Stomach (tissue), 9 donors: ENCODE measurements around the gene GPR63. TPM values are rescaled to one million over a fixed set of nuclear protein-coding genes. Genes with fewer than 3 reads are reported as not detected.

Experiments
- DNase-seq, 2 donors: peaks; one replicate each; pipeline versions ENCODE4 v3.0.0 to v3.0.0-alpha.2; 2013 to 2019
- H3K27ac ChIP-seq, 5 donors: fragments of 200-600 bp in 4 of 5; sonication (generic) in 4 of 5; one replicate each; pipeline ENCODE4 v1.5.1; 2013 to 2019; ENCODE audit warnings: mild to moderate bottlenecking in 1 of 5, moderate library complexity in 1 of 5
- H3K27me3 ChIP-seq, 3 donors: fragments of 200-600 bp; sonication (generic); one replicate each; pipeline ENCODE4 v1.5.1; 2017 to 2019; ENCODE audit warnings: mixed run types in 1 of 3
- H3K36me3 ChIP-seq, 4 donors: fragments of 200-600 bp; sonication (generic); 1 replicate in 3 of 4; 2 replicates in 1 of 4; pipeline ENCODE4 v1.5.1; 2016 to 2019
- H3K4me1 ChIP-seq, 4 donors: fragments of 200-600 bp; sonication (generic); one replicate each; pipeline ENCODE4 v1.5.1; 2016 to 2019
- H3K4me3 ChIP-seq, 4 donors: fragments of 200-600 bp; sonication (generic) in 3 of 4; one replicate each; pipeline ENCODE4 v1.5.1; 2016 to 2019; ENCODE audit warnings: mild to moderate bottlenecking in 1 of 4
- H3K9me3 ChIP-seq, 4 donors: fragments of 200-600 bp; sonication (generic); one replicate each; pipeline ENCODE4 v1.5.1; 2016 to 2019
- EP300 ChIP-seq: sonication (generic); formaldehyde crosslinking; IDR thresholded peaks from one replicate; pipeline ENCODE4 v1.6.1; 2017; ENCODE audit warnings: antibody characterized with exemption
- POLR2A ChIP-seq, 4 donors: fragments of 450-650 bp; IDR thresholded peaks; one replicate each; pipeline ENCODE4 v1.6.1; 2016; ENCODE audit warnings: antibody characterized with exemption in 4 of 4, control low read depth in 2 of 4, mild to moderate bottlenecking in 1 of 4, moderate library complexity in 1 of 4
- POLR2AphosphoS5 ChIP-seq, 3 donors: sonication (generic); formaldehyde crosslinking; IDR thresholded peaks; one replicate each; pipeline ENCODE4 v1.6.1; 2016; ENCODE audit warnings: antibody characterized with exemption in 3 of 3
- WGBS, 5 donors: extraction: QIAGEN DNeasy Blood & Tissue Kit in 3 of 5; methylation state at CpG; one replicate each; pipeline versions ENCODE4 v1.1.5 to v1.1.7; 2013 to 2018; 5-methylcytosine and 5-hydroxymethylcytosine counted together
- intact Hi-C: fragments of 100-400 bp; cut with DNase I; formaldehyde crosslinking; loops from one replicate; pipeline ENCODE4 v1.15.1; 2023; ENCODE audit warnings: low total_unique reads
- polyA plus RNA-seq, 3 donors: library from polyadenylated mRNA; stranded (reverse); fragments of 200-250 nt; gene quantifications; one replicate each; pipeline ENCODE4 v1.2.3, GENCODE V29; 2013
- total RNA-seq, 5 donors: library from RNA; depleted of rRNA; stranded (reverse); fragments of >200 nt; gene quantifications; one replicate each; pipeline versions ENCODE4 v1.1.0 to v1.2.3, GENCODE V29; 2014 to 2016
- TF ChIP-seq, protein P1 (sequence below), 7 experiments: fragments of 450-650 bp in 4 of 7; fragments of 200-600 bp in 3 of 7; sonication (generic) in 3 of 7; IDR thresholded peaks; one replicate each; pipeline ENCODE4 v1.5.1; 2016 to 2019; ENCODE audit warnings: antibody characterized with exemption in 7 of 7, control low read depth in 2 of 7, mild to moderate bottlenecking in 1 of 7
- donor health status: healthy with polysubstance abuse.
- donor health status: Bipolar disorder and iron deficiency.
- donor health status: healthy.

GPR63 gene
- total and polyA plus RNA-seq, 8 donors, result 0.29 to 7.7 (median 0.60) TPM; not detected in 2

DNA sequence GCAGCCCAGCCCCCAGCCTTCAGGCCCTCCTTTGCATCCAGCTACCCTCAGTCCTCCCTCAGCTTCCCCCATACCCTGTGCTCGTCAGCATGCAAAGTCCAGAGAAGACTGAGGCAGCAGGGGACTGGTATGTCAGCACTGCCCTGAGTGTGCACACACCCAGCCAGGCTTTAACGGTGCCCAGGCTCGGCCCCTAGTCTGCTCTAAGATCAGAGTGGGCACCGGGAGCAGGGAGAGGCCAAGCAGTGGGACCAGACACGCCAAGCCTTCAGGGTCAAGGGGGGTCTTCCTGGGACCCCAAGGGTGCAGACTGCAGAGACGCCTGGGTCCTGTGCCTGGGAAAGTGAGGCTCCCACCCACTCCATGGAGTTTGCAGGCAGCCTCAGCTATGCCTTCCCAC is 74.7 kb downstream of the GPR63 start:
- WGBS, 5 donors, result 83 to 93% (median 88%) methylated on average over 6 of the region's 6 CpGs; no CpG with 5 or more reads in 1 of the 5 donors
- TF ChIP-seq EP300, result no peak
- TF ChIP-seq POLR2AphosphoS5 (IDR thresholded peaks at IDR 0.05), result no peak
- TF ChIP-seq, protein P1, sequence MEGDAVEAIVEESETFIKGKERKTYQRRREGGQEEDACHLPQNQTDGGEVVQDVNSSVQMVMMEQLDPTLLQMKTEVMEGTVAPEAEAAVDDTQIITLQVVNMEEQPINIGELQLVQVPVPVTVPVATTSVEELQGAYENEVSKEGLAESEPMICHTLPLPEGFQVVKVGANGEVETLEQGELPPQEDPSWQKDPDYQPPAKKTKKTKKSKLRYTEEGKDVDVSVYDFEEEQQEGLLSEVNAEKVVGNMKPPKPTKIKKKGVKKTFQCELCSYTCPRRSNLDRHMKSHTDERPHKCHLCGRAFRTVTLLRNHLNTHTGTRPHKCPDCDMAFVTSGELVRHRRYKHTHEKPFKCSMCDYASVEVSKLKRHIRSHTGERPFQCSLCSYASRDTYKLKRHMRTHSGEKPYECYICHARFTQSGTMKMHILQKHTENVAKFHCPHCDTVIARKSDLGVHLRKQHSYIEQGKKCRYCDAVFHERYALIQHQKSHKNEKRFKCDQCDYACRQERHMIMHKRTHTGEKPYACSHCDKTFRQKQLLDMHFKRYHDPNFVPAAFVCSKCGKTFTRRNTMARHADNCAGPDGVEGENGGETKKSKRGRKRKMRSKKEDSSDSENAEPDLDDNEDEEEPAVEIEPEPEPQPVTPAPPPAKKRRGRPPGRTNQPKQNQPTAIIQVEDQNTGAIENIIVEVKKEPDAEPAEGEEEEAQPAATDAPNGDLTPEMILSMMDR (IDR thresholded peaks at IDR 0.05), result no peak
- no peak for TF ChIP-seq POLR2A (IDR thresholded peaks at IDR 0.05)
- no peak overlapping the region for H3K4me3 ChIP-seq
- no peaks in the 10 kb centered on the region for H3K36me3 ChIP-seq
- no peaks in the 10 kb centered on the region for H3K9me3 ChIP-seq
- H3K27ac ChIP-seq, result no peak overlapping the region
- no peak for DNase-seq
- no peaks in the 10 kb centered on the region for H3K27me3 ChIP-seq
- no peaks in the 10 kb centered on the region for H3K4me1 ChIP-seq
- intact Hi-C loops, result no loop called here

DNA sequence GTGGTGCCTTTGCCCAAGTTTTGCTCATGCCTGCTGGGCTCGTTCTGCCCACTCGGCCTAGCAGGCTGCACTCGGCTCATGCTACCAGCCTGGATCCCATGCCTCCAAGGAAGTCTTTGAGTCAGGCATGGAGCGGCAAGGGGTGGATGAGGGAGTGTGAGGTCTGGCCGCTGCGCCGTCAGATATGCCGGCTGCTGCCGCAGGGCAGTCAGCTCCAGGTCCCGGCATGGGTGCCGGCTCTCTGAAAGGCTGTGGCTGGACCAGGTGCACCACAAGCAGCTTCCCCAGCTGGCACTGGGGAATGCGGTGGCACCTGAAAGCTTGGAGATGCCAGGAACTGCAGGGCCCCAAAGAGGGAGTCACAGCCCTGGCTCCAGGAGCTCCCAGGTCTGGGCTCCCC is 75.5 kb downstream of the GPR63 start:
- intact Hi-C loops, result no loop called here
- Histone ChIP-seq H3K4me3 (no peak overlapping the region), H3K36me3 (no peaks in the 10 kb centered on the region), H3K27ac (no peak overlapping the region), H3K27me3 (no peaks in the 10 kb centered on the region), H3K4me1 (no peaks in the 10 kb centered on the region), H3K9me3 (no peaks in the 10 kb centered on the region)
- no peak for DNase-seq
- 82 to 86% (median 83%) methylated on average over 8 to 12 of the region's 12 CpGs for WGBS, 5 donors
- TF ChIP-seq, protein P1 (IDR thresholded peaks at IDR 0.05), result no peak
- TF ChIP-seq POLR2AphosphoS5 (IDR thresholded peaks at IDR 0.05) (no peak), EP300 (no peak), POLR2A (IDR thresholded peaks at IDR 0.05) (no peak)

DNA sequence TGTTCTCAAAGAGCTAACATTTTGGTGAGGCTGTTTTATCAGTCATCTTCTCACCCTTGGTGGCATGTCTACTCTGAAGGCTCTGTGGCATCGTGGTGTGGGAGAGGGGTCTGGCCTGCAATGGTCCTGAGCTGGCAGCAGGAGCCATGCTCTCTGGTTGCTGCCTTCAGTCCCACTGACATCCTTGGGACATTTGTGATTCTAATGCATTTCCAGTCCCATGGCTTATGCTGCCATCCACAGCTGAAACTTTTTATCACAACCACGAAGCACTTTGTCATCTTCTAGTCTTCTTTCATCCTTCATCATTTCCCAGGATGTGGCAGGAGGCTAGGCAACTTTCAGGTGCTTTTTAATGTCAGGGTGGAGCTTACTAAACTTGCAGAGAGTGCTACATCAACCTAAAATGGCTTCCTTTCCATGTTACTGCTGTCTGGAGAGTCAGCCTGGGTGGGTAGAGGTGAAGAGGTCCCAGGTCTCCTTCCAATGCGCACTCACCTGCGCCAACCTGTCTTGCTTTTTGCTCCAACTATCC is 77.1 kb downstream of the GPR63 start:
- WGBS, 5 donors, result 71 to 78% (median 74%) methylated on average over 4 of the region's 4 CpGs

DNA sequence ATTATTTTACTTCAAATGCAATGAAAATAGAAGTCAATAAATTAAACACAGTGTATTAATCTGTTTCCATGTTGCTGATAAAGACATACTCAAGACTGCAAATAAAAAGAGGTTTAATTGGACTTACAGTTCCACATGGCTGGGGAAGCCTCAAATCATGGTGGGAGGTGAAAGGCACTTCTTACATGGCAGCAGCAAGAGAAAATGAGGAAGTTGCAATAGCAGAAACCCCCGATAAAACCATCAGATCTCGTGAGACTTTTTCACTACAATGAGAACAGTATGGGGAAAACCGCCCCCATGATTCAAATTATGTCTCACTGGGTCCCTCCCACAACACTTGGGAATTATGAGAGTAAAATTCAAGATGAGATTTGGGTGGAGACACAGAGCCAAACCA is 82.2 kb downstream of the GPR63 start:
- intact Hi-C loops, result no loop called here
- 82 to 94% (median 87%) methylated on average over 3 of the region's 3 CpGs for WGBS, 5 donors
- Histone ChIP-seq H3K4me1 (no peaks in the 10 kb centered on the region), H3K36me3 (no peaks in the 10 kb centered on the region), H3K9me3 (no peaks in the 10 kb centered on the region), H3K4me3 (no peak overlapping the region), H3K27ac (no peak overlapping the region), H3K27me3 (no peaks in the 10 kb centered on the region)
- DNase-seq, result no peak
- no peak for TF ChIP-seq EP300
- TF ChIP-seq, protein P1 (IDR thresholded peaks at IDR 0.05), result no peak
- no peak for TF ChIP-seq POLR2AphosphoS5 (IDR thresholded peaks at IDR 0.05)
- TF ChIP-seq POLR2A (IDR thresholded peaks at IDR 0.05), result no peak

More for the DNA sequence above, 77.1 kb downstream of the GPR63 start:
- no peak overlapping the region for H3K27ac ChIP-seq
- peak in 1 of 2 donors; percentile 8 for DNase-seq
- no peak overlapping the region for H3K4me3 ChIP-seq
- intact Hi-C loops, result no loop called here
- no peaks in the 10 kb centered on the region for H3K27me3 ChIP-seq
- no peaks in the 10 kb centered on the region for H3K9me3 ChIP-seq
- no peaks in the 10 kb centered on the region for H3K4me1 ChIP-seq
- H3K36me3 ChIP-seq, result no peaks in the 10 kb centered on the region
- TF ChIP-seq POLR2A (IDR thresholded peaks at IDR 0.05) (no peak), POLR2AphosphoS5 (IDR thresholded peaks at IDR 0.05) (no peak), EP300 (no peak)
- TF ChIP-seq, protein P1 (IDR thresholded peaks at IDR 0.05), result no peak
